ENCODE data around the gene PLXDC1. TPM values are rescaled to one million over a fixed set of nuclear protein-coding genes. Genes with fewer than 3 reads are reported as not detected.

The PLXDC1 gene
- total RNA-seq, 2 donors from 2014 or later = 3.0 to 5.6 TPM

Other genes starting within 250 kb of the PLXDC1 start
- under 1 TPM in 1 of 2 donors, not detected in 1; 0.16 TPM for gene FBXO47, start 184.2 kb downstream of the PLXDC1 start, total RNA-seq
- under 1 TPM; 0.12 to 0.16 TPM for gene ARL5C, start 14.5 kb upstream of the PLXDC1 start, total RNA-seq
- 10 to 100 TPM; 10.5 to 15.3 TPM for gene CACNB1, start 46.0 kb upstream of the PLXDC1 start, total RNA-seq
- 1,000 to 10,000 TPM; 2,889 to 2,909 TPM for gene RPL19, start 48.6 kb upstream of the PLXDC1 start, total RNA-seq
- gene STAC2, start 74.3 kb upstream of the PLXDC1 start, total RNA-seq = under 1 TPM in 1 of 2 donors, not detected in 1; 0.07 TPM
- 10 to 100 TPM; 28.5 to 30.5 TPM for gene FBXL20, start 250.0 kb upstream of the PLXDC1 start, total RNA-seq